Ammon's horn (tissue), 1 donor: ENCODE measurements around the gene CCR7.

Experiments used
- DNase-seq: peaks from one replicate; pipeline ENCODE4 v3.0.0-alpha.2; 2016; ENCODE audit warnings: low spot score

CCR7 gene

DNA sequence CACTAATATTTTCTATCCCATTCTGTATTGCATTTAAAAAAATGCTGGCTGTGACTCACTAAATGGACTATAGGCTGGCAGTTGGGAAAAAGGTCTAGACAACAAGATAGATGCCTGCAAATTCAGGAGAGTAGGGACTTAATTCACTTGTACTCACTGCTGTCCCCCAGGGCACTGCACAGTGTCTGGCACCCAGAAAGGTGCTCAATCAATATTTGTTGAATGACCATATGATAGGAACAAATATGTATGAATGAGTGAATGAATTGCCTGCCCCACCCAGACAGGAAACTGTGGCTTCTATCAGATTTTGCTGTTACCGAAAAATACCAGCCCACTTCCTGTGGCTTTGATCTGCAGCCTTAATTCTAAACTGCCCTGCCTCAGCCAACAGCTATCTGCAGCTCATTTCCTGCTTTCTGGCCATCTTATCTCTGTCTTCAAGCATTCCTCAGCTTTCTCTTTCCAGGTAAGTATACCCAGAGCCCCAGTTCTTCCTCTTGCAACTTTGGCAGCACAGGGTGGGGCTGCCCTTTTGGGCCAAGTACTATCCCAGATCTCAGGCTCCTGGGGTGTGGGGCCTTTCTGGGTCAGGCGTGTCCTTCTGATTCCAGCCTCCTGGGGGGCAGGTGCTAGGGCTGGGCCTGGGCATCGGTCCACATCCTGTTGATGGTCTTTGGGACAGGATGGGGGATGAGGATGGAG, 48.5 kb downstream of the CCR7 start:
- DNase-seq: no peak

DNA sequence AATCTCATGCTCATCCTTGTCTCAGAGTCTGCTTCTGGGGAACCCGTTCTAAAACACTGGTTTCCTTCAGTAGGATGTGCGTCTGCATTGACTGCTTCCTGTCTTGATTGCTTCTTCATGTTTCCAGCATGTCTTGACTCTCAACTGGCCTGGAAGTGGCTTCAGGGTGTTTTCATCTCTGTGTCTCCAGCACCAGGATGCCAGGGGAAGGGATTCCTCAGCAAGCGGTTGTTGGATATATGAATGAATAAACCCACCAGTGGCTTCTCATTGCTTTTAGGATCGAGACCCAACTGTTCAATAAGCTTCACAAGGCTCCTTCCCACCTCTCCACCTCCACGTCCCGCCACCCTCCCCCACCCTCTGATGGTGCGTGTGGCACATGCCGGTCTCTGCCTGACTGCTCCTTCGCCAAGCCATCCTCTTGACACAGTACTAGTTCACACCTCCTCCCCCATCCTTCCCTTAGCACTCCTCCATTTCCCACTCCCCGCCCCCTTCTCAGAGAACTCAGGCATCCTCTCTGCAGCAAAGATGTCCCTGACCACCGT, 49.7 kb downstream of the CCR7 start:
- no peak for DNase-seq

DNA sequence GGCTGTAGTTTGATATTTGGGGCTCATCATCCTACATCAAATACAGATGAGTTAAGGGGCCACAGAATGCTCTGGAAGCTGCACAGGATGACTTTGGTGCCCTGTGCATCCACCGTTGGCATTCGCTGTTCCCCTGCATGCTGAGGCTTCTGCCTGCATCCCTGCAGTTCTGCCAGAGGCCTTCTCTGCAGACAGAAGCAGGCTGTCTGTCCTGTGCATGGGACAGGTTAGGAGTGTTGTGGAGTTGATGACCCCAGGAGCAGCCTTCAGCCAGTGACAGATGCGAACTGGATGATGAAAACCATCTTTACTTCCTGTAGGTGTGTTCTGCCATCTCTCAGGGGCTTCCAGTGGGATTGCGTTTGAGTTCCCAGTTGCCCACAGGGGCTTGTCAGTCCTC, 50.3 kb downstream of the CCR7 start:
- DNase-seq: no peak

DNA sequence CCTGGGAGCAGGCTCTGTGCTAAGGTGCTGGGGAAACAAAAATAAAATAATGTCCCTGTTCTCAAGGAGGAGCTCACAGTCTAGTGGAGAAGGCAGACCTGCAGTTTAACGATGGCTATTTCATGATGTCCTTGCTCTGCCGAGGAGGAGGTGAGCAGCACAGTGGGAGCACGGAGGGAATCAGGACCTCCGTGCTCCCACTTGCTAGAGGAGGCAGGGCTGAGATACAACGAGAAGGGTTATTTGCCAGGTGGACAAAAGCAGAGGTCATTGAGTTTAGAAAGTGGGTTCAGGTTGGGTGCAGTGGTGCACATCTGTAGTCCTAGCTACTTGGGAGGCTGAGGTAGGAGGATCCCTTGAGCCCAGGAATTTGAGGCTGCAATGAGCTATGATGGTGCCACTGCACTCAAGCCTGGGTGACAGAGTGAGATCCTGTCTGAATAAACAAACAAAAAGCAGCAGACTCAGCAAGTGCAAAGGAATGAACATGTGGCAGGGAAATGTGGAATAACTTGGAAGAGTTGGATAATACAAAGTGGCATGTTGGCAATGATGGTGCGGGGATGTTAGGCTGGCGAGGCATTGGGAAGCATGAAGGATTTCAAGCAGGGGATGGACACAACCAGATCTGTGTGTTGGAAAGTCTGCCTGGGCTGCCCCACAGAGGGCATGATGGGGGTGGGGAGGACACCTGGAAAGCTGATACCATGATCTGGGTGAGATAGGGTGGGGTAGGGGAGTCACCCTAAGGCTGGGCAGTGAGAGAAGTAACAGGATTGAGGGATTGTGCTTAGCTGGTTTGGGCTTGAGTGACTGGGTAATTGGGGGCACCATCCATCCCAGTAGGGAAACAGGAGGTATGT, 51.0 kb downstream of the CCR7 start:
- DNase-seq: no peak

DNA sequence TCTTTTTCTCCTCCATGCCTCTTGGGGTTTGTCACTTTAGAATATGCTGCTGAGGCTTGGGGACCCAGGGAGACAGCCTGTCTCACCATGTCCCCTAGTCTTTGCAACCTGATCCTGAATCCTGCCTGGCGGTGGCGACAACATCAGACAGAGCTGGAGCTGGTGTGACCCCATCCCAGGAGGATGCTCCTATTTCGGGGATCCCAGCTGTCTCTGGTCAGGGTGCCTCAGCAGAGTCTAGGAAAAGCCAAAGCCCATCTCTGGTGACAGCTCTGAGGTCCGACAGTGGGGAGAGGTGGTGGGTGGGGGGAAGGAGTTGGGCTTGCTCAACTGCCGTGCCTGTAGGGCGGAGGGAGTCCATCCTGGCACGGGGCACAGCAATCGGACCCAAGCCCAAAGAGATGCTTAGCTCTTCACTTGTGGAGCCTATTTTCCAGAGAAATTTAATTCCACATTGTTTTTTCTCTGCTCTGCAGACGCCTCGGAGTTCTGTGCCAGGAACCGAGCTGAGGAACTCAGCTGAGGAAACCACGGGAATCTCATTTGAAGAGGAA, 53.5 kb downstream of the CCR7 start:
- no peak for DNase-seq

DNA sequence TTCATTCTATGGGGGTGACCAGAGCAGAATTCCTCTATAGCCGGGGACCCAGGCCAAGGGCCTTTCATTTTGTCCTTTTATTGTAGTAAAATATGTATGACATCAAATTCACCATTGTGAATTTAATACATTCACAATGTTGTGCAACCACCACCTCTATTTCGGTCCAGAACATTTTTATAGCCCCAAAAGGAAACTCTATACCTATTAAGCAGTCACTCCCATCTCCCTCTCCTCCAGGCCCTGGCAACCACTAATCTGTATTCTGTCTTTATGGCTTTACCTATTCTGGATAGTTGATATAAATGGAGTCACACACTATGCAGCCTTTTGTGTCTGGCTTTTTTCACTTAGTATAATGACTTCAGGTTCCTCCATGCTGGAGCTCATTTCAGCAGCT, 54.1 kb downstream of the CCR7 start:
- no peak for DNase-seq

DNA sequence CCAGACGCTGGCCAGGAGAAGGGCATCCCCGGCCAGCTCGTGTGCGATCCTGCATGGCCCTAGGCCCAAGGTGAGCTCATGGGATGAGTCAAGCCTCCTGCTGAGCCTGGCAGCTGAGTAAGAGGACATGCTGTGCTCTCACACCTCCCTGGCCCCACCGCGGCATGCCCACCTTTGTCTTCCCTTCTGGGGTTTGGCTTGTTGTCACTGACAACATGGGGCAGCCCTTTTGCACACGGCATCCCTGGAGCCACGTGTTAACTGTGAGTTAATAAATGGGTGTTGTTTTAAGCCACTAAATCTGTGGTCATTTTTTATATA, 55.0 kb downstream of the CCR7 start:
- no peak for DNase-seq

DNA sequence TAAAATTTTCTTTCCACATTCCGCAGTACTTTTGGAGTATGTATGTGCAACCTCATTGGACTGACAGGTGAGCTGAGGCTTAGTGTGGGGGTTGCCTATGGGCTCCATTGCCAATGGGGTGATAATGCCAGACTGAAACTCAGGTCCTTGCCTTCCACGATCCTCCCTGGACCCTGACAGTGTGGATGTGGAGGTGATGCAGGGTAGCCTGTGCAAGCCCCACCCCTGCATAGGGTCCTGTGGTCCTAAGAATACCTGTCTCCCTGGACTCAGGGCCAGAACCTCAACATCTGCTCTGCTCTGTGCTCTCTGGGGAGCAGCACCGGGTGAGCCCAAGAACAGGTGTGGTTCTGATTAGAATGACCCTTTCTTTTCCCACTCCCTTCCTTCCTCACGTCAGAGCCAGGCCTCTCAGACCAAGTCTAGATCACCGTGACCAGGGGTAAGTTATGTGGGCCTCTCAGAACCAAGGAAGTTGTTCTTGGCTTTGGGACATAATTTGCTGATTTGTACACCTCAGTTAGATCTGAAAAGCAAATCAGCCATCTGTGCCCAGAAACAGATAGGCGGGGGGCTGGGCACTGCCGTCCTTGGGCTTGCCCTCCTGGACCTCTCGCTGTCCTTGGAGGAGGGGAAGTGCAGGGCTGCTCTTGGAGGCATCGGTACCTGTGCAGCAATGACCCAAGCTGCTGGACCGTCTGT, 55.5 kb downstream of the CCR7 start:
- DNase-seq: no peak

DNA sequence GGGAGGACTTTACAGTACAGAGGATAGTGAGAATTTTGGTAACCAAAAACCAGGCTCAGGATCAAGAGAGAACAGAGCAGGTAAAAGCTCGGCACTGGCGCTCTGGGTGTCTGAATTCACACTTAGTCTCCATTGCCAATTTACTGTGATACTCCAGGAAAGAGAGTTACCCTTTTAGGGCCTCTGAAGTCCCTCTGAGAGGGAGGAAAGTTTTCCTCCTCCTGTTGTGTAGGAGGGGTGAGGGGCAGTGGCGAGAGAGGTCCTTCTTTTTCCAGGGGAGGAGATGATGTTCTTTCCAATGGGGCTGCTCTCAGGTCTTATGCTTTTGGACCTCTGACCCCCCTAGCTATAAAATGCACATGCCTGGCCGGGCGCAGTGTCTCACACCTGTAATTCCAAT, 58.5 kb downstream of the CCR7 start:
- no peak for DNase-seq
